Measurements from ENCODE around the gene NUDT6.

NUDT6 gene

DNA sequence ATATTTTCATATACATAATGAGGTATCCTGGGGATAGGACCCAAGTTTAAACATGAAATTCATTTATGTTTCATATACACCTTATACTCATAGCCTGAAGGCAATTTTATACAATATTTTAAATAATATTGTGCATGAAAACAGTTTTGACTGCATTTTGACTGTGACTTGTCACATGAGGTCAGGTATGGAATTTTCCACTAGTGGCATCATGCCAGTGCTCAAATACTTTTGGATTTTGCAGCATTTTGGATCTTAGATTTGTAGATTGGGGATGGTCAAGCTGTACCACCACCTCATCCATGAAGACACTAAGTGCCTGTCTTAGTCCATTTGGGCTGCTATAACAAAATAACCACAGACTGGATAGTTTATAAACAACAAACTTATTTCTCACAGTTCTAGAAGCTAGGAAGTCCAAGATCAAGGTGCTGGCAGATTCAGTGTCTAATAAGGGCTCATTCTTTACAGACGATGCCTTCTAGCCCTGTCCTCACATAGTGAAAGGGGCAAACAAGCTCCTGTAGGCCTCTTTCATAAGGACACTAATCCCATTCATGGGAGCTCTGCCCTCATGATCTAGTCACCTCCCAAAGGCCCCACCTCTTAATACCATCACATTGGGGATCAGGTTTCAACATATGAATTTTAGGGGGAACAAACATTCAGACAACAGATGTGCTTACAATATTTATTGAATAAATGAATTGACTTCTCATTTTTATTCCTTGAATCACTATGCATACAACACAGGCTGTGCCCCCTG is 9.4 kb downstream of the NUDT6 start:
- DNase-seq: no peak

GRCh38 chr4:122911588-122911987 is 10.8 kb downstream of the NUDT6 start:
- no peak for DNase-seq

DNA sequence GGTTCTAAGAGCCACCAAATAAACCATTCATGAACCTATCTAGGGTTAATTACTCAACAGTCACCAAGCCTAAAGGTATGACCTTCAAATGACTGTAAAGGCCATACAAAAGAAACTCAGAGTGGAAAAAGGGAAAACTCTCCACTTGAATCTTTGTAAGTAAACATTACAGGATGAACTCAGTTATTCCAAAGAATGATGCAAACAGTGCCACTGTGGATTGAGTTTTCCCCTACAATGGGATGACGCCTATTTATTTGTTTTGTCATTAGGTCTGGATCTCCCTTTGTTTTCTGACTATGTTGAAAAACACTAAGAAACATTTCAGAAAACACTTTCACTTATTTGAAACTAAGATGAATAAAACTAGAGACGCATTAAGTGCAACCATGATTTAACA is 12.7 kb downstream of the NUDT6 start:
- no peak for DNase-seq

GRCh38 chr4:122908223-122908622 is 14.2 kb downstream of the NUDT6 start:
- no peak for DNase-seq

DNA sequence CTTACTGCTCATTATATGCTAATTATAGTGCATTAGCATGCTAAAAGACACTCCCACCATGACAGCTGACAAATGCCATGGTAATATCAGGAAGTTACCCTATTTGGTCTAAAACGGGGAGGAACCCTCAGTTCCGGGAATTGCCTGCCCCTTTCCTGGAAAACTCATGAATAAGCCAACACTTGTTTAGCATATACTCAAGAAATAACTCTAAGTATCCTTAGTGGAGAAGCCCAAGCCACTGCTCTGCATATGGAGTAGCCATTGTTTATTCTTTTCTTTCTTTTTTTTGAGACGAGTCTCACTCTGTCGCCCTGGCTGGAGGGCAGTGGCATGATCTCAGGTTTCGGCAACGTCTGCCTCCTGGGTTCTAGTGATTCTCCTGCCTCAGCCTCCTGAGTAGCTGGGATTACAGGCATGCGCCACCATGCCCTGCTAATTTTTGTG is 15.5 kb downstream of the NUDT6 start:
- no peak for DNase-seq

GRCh38 chr4:122903766-122904288 is 18.6 kb downstream of the NUDT6 start:
- no peak for DNase-seq

DNA sequence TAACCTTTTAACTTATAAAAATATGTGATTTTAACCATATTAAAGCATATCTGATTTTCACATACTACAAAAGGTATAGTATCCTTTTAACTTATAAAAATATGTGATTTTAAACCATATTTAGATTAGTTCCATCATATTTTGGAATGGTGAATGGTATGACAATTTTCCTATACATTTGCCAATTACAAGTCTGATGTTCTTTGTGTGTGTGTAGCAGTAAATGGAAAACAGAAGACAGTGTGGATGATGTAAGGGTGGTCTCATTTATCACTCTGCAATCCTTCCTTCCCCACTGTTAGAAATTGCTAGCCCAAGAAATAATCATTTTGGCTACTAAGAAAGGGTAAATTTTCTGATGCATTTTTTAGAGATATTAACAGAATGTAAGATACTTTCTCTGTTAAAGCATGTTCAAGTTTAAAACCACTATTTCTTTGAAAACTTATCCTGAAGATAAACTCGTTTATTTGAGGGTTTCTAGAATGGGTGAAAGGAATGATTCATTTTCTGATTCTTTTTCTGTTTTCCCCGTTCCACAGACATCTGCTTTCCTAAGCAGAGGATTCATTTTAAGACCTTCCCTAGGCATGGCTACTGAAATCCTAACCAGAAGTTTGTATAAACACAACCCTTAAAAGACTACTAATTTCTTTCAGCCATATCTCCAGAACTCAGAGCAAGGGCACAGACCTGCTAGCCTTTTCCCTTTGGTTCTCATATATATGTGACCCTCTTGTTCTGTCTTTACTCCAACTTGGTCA is 21.0 kb downstream of the NUDT6 start:
- no peak for DNase-seq

DNA sequence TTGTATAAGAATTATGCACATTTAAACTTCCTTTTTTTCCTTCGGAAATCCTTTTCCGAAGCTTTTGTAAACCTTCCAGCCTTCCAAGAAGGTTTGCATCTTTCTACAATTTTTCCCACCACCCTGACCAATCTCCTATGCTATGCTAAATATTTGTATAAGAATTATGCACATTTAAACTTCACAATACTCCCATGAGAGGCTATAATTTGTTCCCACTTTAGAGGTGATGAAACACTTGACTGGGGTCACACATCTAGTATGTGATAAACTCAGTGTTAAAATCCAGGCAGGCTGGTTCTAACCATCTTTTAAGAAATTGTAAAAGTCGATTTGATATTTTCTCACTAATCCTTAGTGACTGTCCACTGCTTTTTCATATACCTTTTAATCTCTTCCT is 22.1 kb downstream of the NUDT6 start:
- DNase-seq: no peak

DNA sequence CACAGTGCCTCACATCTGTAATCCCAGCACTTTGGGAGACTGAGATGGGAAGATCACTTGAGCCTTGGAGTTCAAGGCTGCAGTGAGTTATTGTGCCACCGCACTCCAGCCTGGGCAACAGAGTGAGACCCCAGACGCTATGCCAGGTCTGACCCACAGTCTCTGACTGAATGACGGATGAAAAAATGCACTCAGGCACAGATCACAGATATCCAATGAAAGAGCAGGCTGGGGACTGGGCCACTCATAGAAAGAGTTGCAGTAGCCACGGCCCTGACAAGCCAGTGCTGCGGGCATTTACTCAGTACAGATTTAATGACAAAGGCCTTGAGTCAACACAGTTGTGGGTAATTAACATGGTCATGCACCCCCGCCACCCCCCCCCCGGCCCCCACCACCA is 22.7 kb downstream of the NUDT6 start:
- DNase-seq: no peak

GRCh38 chr4:122898370-122899150 is 23.8 kb downstream of the NUDT6 start:
- no peak for DNase-seq

- DNase-seq: no peak
These were observed 26.1 kb downstream of the NUDT6 start for GRCh38 chr4:122896270-122896669.

GRCh38 chr4:122895336-122895995 is 26.9 kb downstream of the NUDT6 start:
- DNase-seq: no peak

DNA sequence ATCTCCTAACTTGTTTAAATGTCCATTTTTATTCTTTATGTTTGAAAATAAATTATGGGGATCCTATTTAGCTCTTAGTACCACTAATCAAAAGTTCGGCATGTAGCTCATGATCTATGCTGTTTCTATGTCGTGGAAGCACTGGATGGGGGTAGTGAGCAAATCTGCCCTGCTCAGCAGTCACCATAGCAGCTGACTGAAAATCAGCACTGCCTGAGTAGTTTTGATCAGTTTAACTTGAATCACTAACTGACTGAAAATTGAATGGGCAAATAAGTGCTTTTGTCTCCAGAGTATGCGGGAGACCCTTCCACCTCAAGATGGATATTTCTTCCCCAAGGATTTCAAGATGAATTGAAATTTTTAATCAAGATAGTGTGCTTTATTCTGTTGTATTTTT is 27.6 kb downstream of the NUDT6 start:
- DNase-seq: no peak

DNA sequence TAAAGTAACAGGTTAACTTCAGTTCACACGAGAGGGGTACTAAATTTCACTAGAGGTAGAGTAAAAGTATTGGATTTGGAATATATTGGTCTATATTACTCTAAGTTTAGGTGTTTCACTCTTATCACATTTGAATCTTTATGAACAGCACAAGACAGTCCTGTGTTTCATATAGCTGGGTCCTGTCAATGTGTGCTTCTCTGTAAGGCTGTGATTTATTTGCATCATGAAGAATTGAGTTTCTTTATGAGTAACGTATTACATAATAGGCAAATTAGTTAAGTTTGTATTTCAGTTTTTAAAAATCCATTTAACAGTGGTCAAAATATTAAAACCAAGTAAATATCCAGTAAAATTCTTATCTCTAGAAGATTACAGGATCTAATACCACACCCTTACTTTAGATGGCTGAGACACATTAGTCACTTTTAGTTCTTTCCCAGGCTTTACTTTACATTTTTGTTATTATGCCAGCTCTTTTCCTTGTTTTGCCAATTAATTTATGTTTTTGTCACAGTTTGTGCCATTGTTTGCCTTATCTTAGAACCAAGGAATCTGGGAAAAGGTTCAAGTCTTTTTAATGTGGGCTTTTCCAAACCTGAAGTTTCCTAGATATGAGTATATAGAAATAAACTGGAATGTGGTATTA is 32.1 kb downstream of the NUDT6 start:
- no peak for DNase-seq

GRCh38 chr4:122889726-122890125 is 32.7 kb downstream of the NUDT6 start:
- DNase-seq: no peak

GRCh38 chr4:122884499-122884898 is 37.9 kb downstream of the NUDT6 start:
- no peak for DNase-seq

- DNase-seq: no peak
These were observed 39.3 kb downstream of the NUDT6 start for GRCh38 chr4:122882857-122883735.

DNA sequence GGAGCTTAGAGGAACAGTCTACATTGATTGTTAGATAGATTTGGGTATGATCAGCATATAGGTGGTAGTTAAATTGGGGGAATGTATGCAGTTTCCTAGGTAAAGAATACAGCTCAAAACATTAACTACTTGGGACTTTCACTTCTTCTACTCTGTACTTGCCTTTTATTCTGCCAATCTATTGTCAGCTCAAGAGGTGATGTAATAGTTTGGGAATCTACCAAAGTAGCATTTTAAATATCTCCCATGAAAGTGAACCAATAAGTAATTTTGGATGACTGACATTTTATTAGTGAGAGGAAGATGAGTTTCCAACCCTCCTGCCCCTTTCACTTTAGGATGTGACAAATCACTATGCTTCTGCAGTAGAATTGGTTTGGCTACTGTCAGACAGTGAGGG is 43.4 kb downstream of the NUDT6 start:
- no peak for DNase-seq

DNA sequence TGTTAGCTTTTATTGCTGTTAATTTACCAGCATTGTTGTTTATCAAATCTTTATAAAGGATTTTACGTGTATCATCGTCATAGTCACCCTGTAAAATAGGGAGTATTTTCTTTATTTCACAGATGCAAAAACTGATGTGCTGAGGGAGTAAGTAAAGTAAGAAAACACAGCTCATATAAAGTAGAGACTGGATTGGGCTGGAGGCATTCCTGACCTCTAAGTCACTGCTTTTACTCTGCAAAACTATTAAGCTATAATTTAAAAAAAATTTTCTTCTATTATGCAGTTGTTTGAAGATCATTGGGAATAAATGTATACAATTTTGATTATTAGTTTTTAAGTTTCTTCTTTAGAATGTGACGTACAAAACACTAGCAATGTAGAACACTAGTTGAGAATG is 45.9 kb downstream of the NUDT6 start:
- no peak for DNase-seq

- no peak for DNase-seq
These were observed 46.4 kb downstream of the NUDT6 start for GRCh38 chr4:122875949-122876348.
